CD14-positive monocyte (primary cell): ENCODE results near the gene NEMF. TPM values are rescaled to one million over a fixed set of nuclear protein-coding genes. Genes with fewer than 3 reads are reported as not detected.
A peak's percentile ranks its signal among the peaks of the same experiment; 100 is the strongest.

Experiments used
- DNase-seq, 3 donors: peaks; one replicate each; pipeline ENCODE4 v3.0.0-alpha.2; 2011 to 2022
- H2AFZ ChIP-seq: 2 replicates; pipeline ENCODE4 v1.6.0; 2012; ENCODE audit warnings: mild to moderate bottlenecking, low read depth, low read length, inconsistent platforms; ENCODE audit not compliant: insufficient read depth, poor library complexity, severe bottlenecking
- H3K27ac ChIP-seq, 2 donors: 1 replicate in 1 of 2; 2 replicates in 1 of 2; pipeline ENCODE4 v1.5.1; 2012 to 2013; ENCODE audit warnings: low read length in 2 of 2, control low read depth in 1 of 2, inconsistent platforms in 1 of 2, low read depth in 1 of 2, mild to moderate bottlenecking in 1 of 2
- H3K27me3 ChIP-seq, 2 donors: one replicate each; pipeline versions ENCODE4 v1.6.0 to v1.6.1; 2011 to 2013; ENCODE audit warnings: low read length in 2 of 2; ENCODE audit not compliant: control insufficient read depth in 2 of 2, insufficient read depth in 2 of 2
- H3K36me3 ChIP-seq, 2 donors: replicated peaks in 1 of 2; 1 replicate in 1 of 2; 2 replicates in 1 of 2; pipeline versions ENCODE4 v1.5.1 to v1.6.1; 2012 to 2013; ENCODE audit warnings: low read length in 2 of 2, control low read depth in 1 of 2, inconsistent platforms in 1 of 2, mild to moderate bottlenecking in 1 of 2; ENCODE audit not compliant: insufficient read depth in 2 of 2, control insufficient read depth in 1 of 2
- H3K4me1 ChIP-seq, 2 donors: 1 replicate in 1 of 2; 2 replicates in 1 of 2; pipeline versions ENCODE4 v1.5.1 to v1.6.1; 2012 to 2013; ENCODE audit warnings: low read length in 2 of 2, control low read depth in 1 of 2, inconsistent platforms in 1 of 2, mild to moderate bottlenecking in 1 of 2, moderate library complexity in 1 of 2; ENCODE audit not compliant: insufficient read depth in 2 of 2, control insufficient read depth in 1 of 2
- H3K4me2 ChIP-seq: replicated peaks from 2 replicates; pipeline ENCODE3; 2012; ENCODE audit warnings: low read length, moderate library complexity, mild to moderate bottlenecking; ENCODE audit not compliant: poor library complexity, severe bottlenecking; ENCODE audit errors: extremely low read depth
- H3K4me3 ChIP-seq, 3 experiments: fragments of 200-600 bp in 1 of 3; sonication (generic) in 1 of 3; replicated peaks in 1 of 3; 1 replicate in 2 of 3; 2 replicates in 1 of 3; pipeline ENCODE4 v1.5.1; 2011 to 2013; ENCODE audit warnings: low read length in 3 of 3, mild to moderate bottlenecking in 3 of 3, control low read depth in 2 of 3, low read depth in 2 of 3, inconsistent platforms in 1 of 3, moderate library complexity in 1 of 3
- H3K79me2 ChIP-seq: 2 replicates; pipeline ENCODE4 v1.6.0; 2012; ENCODE audit warnings: mild to moderate bottlenecking, control low read depth, inconsistent platforms, low read length, moderate library complexity; ENCODE audit not compliant: insufficient read depth
- H3K9ac ChIP-seq: 2 replicates; pipeline ENCODE4 v1.6.0; 2017; ENCODE audit warnings: low read length, mild to moderate bottlenecking; ENCODE audit not compliant: insufficient read depth, poor library complexity, severe bottlenecking
- H3K9me3 ChIP-seq, 2 donors: replicated peaks in 1 of 2; 1 replicate in 1 of 2; 2 replicates in 1 of 2; pipeline versions ENCODE4 v1.5.1 to v1.6.1; 2012 to 2013; ENCODE audit warnings: low read length in 2 of 2, control low read depth in 1 of 2; ENCODE audit not compliant: control insufficient read depth in 1 of 2, insufficient read depth in 1 of 2
- H4K20me1 ChIP-seq: 2 replicates; pipeline ENCODE4 v1.6.0; 2012; ENCODE audit warnings: mild to moderate bottlenecking, low read length, control low read depth, moderate library complexity; ENCODE audit not compliant: insufficient read depth
- H3K27ac Mint-ChIP-seq, 7 donors: one replicate each; pipeline ENCODE4 v1.8.0; 2020; ENCODE audit warnings: mild to moderate bottlenecking in 7 of 7, mixed read lengths in 7 of 7, moderate library complexity in 6 of 7, inconsistent platforms in 2 of 7
- H3K27me3 Mint-ChIP-seq, 3 donors: one replicate each; pipeline ENCODE4 v1.8.0; 2021 to 2022; ENCODE audit warnings: low read depth in 3 of 3, mild to moderate bottlenecking in 3 of 3, mixed read lengths in 3 of 3, moderate library complexity in 3 of 3, inconsistent platforms in 1 of 3
- H3K36me3 Mint-ChIP-seq, 2 donors: one replicate each; pipeline ENCODE4 v1.8.0; 2020; ENCODE audit warnings: mixed read lengths in 2 of 2, inconsistent platforms in 1 of 2, mild to moderate bottlenecking in 1 of 2
- H3K4me1 Mint-ChIP-seq: one replicate; pipeline ENCODE4 v1.8.0; 2020; ENCODE audit warnings: mild to moderate bottlenecking, mixed read lengths
- H3K4me3 Mint-ChIP-seq, 2 donors: one replicate each; pipeline ENCODE4 v1.8.0; 2020; ENCODE audit warnings: mild to moderate bottlenecking in 2 of 2, mixed read lengths in 2 of 2, moderate library complexity in 1 of 2
- H3K9me3 Mint-ChIP-seq, 7 donors: one replicate each; pipeline ENCODE4 v1.8.0; 2020 to 2022; ENCODE audit warnings: mixed read lengths in 7 of 7, mild to moderate bottlenecking in 6 of 7, moderate library complexity in 6 of 7, inconsistent platforms in 2 of 7
- CTCF ChIP-seq: fragments of 200-600 bp; IDR thresholded peaks from one replicate; pipeline ENCODE4 v1.8.0; 2022; ENCODE audit warnings: antibody characterized with exemption, mild to moderate bottlenecking
- WGBS: methylation state at CpG from one replicate; pipeline ENCODE4 v1.1.5; 2013; ENCODE audit warnings: missing lambda C conversion rate; ENCODE audit not compliant: insufficient coverage; 5-methylcytosine and 5-hydroxymethylcytosine counted together
- intact Hi-C, 2 donors: fragments of 100-400 bp; cut with micrococcal nuclease; formaldehyde crosslinking; loops; one replicate each; pipeline versions ENCODE4 v1.15.0 to v1.15.1; 2023
- polyA plus RNA-seq, 3 donors: library from polyadenylated mRNA; depleted of rRNA in 1 of 3; unstranded in 2 of 3; stranded (reverse) in 1 of 3; fragments of 300-500 nt in 2 of 3; fragments of >200 nt in 1 of 3; fragmentation: Illumina TruSeq in 2 of 3; gene quantifications; 1 replicate in 2 of 3; 2 replicates in 1 of 3; pipeline ENCODE4 v1.2.3, GENCODE V29; 2012 to 2021

Gene NEMF
- polyA plus RNA-seq, 3 donors = 18.3 to 27.6 (median 22.2) TPM

- H3K36me3 ChIP-seq = peaks cover 28 to 37% of the 10 kb centered on the region in 2 donors
- no peak for DNase-seq
- peaks cover 0 to 6% (median 0%) of the 10 kb centered on the region in 7 donors for H3K9me3 Mint-ChIP-seq
- peak overlapping the region; percentile 94 to 98 for H3K4me3 Mint-ChIP-seq
- peaks cover 28% of the 10 kb centered on the region for H3K4me1 Mint-ChIP-seq
- intact Hi-C loops = no loop called here
- peak overlapping the region; percentile 91 to 99 (median 98) for H3K27ac Mint-ChIP-seq
- peak overlapping the region; percentile 95 for H2AFZ ChIP-seq
- H3K4me2 ChIP-seq = peak overlapping the region; percentile 86
- no peaks in the 10 kb centered on the region for H3K27me3 Mint-ChIP-seq
- H3K36me3 Mint-ChIP-seq = peaks cover 22 to 35% of the 10 kb centered on the region in 2 donors
- H3K27me3 ChIP-seq = no peaks in the 10 kb centered on the region
- peak overlapping the region; percentile 72 to 96 (median 89) for H3K4me3 ChIP-seq
- peaks cover 50% of the 10 kb centered on the region for H3K79me2 ChIP-seq
- WGBS = no CpG with 5 or more reads among the region's 7 CpGs
- peak overlapping the region; percentile 77 to 98 for H3K27ac ChIP-seq
- H3K4me1 ChIP-seq = peaks cover 10 to 23% of the 10 kb centered on the region in 2 donors
- peaks cover 7% of the 10 kb centered on the region for H4K20me1 ChIP-seq
- H3K9ac ChIP-seq = peak overlapping the region; percentile 97
- TF ChIP-seq CTCF = no peak
- no peaks in the 10 kb centered on the region for H3K9me3 ChIP-seq
These were observed 775 bp downstream of the NEMF start for GRCh38 chr14:49851813-49852212.

DNA sequence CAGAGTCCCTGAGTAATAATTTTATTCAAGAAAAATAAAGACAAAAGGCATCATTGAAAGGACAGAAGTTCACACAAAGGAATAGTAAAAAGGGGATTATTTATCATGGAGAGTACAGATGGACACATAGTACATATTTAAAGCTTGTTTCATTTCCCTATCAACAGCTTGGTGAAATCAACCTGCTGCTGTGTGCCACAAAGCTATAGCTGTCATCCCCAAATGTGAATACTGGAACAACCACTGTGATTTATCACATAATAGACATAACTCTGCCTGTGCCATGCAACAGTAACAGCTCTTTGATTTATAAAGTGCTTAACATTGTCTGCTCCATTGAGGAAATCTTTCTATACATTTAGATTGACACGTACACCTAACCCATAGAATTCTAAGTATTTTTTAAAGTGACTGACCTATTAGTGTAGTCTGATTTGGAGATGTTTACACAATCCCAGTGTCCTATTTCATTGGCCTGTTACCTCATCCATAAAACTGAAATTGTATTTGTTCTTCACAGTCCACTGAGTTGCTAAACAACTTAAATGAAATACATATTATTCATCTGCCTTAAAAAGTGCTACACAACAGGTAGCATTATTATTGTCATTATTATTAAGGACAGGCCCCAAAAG is 3.3 kb downstream of the NEMF start:
- Mint-ChIP-seq H3K27me3 (no peaks in the 10 kb centered on the region), H3K36me3 (peaks cover 33 to 56% of the 10 kb centered on the region in 2 donors), H3K27ac (peak overlapping the region in 2 of 7 donors; percentile 27 to 54), H3K4me1 (peaks cover 28% of the 10 kb centered on the region), H3K9me3 (peaks cover 0 to 6% (median 0%) of the 10 kb centered on the region in 7 donors), H3K4me3 (no peak overlapping the region)
- no peaks in the 10 kb centered on the region for H3K27me3 ChIP-seq
- peaks cover 48 to 61% of the 10 kb centered on the region in 2 donors for H3K36me3 ChIP-seq
- DNase-seq = no peak
- no peak overlapping the region for H3K9ac ChIP-seq
- H2AFZ ChIP-seq = no peak overlapping the region
- WGBS = no CpG with 5 or more reads among the region's 1 CpG
- no peaks in the 10 kb centered on the region for H3K9me3 ChIP-seq
- H3K4me3 ChIP-seq = no peak overlapping the region
- intact Hi-C loops = no loop called here
- peak overlapping the region in 1 of 2 donors; percentile 28 for H3K27ac ChIP-seq
- no peak for TF ChIP-seq CTCF
- H3K4me1 ChIP-seq = peaks cover 9 to 23% of the 10 kb centered on the region in 2 donors
- peaks cover 26% of the 10 kb centered on the region for H4K20me1 ChIP-seq
- H3K79me2 ChIP-seq = peaks cover 62% of the 10 kb centered on the region
- no peak overlapping the region for H3K4me2 ChIP-seq
